Ovary (tissue), 3 donors: ENCODE measurements around the gene PARD3.

Source experiments
- POLR2A ChIP-seq: fragments of 450-650 bp; IDR thresholded peaks from one replicate; pipeline ENCODE4 v1.6.1; 2017; ENCODE audit warnings: antibody characterized with exemption, mild to moderate bottlenecking, moderate library complexity
- TF ChIP-seq, protein P1 (sequence below), 3 donors: fragments of 450-650 bp in 2 of 3; fragments of 200-600 bp in 1 of 3; IDR thresholded peaks; one replicate each; pipeline versions ENCODE4 v1.5.1 to v1.8.0; 2016 to 2022; ENCODE audit warnings: antibody characterized with exemption in 3 of 3, mild to moderate bottlenecking in 1 of 3
- donor health status: DM: no; HTN: no; CAD: no.

GRCh38 chr10:34106356-34106885 is 708.7 kb downstream of the PARD3 start:
- no peak for TF ChIP-seq POLR2A
- TF ChIP-seq, protein P1, sequence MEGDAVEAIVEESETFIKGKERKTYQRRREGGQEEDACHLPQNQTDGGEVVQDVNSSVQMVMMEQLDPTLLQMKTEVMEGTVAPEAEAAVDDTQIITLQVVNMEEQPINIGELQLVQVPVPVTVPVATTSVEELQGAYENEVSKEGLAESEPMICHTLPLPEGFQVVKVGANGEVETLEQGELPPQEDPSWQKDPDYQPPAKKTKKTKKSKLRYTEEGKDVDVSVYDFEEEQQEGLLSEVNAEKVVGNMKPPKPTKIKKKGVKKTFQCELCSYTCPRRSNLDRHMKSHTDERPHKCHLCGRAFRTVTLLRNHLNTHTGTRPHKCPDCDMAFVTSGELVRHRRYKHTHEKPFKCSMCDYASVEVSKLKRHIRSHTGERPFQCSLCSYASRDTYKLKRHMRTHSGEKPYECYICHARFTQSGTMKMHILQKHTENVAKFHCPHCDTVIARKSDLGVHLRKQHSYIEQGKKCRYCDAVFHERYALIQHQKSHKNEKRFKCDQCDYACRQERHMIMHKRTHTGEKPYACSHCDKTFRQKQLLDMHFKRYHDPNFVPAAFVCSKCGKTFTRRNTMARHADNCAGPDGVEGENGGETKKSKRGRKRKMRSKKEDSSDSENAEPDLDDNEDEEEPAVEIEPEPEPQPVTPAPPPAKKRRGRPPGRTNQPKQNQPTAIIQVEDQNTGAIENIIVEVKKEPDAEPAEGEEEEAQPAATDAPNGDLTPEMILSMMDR (IDR thresholded peaks at IDR 0.05) = no peak
